HG03095 (cell line): ENCODE measurements around the gene IGDCC3.

Source experiments
- ATAC-seq: cut with Tn5 transposase; IDR thresholded peaks from one replicate; pipeline ENCODE4 v1.9.1; 2021; ENCODE audit warnings: moderate library complexity; ENCODE audit not compliant: unreplicated experiment

Gene IGDCC3

GRCh38 chr15:65329984-65330735 lies 47.6 kb downstream of the IGDCC3 start:
- ATAC-seq: no peak

- ATAC-seq: no peak
Measured at GRCh38 chr15:65329288-65329983, 48.4 kb downstream of the IGDCC3 start.

- ATAC-seq: no peak
Measured at GRCh38 chr15:65328506-65329287, 49.1 kb downstream of the IGDCC3 start.

GRCh38 chr15:65327651-65328393 lies 50.0 kb downstream of the IGDCC3 start:
- no peak for ATAC-seq

GRCh38 chr15:65326818-65327217 lies 51.0 kb downstream of the IGDCC3 start:
- no peak for ATAC-seq

- ATAC-seq: no peak
Measured at GRCh38 chr15:65326117-65326526, 51.7 kb downstream of the IGDCC3 start.

GRCh38 chr15:65323071-65323511 lies 54.7 kb downstream of the IGDCC3 start:
- ATAC-seq: no peak

- ATAC-seq: peak; percentile 52
Measured at GRCh38 chr15:65318870-65319356, 58.9 kb downstream of the IGDCC3 start.

- ATAC-seq: no peak
Measured at GRCh38 chr15:65312400-65312916, 65.3 kb downstream of the IGDCC3 start.

- no peak for ATAC-seq
Measured at GRCh38 chr15:65311760-65312159, 66.0 kb downstream of the IGDCC3 start.

- ATAC-seq: no peak
Measured at GRCh38 chr15:65310431-65311137, 67.2 kb downstream of the IGDCC3 start.

GRCh38 chr15:65309882-65310418 lies 67.9 kb downstream of the IGDCC3 start:
- ATAC-seq: no peak

GRCh38 chr15:65307978-65308377 lies 69.8 kb downstream of the IGDCC3 start:
- no peak for ATAC-seq

GRCh38 chr15:65306551-65306950 lies 71.3 kb downstream of the IGDCC3 start:
- no peak for ATAC-seq

- no peak for ATAC-seq
Measured at GRCh38 chr15:65305776-65306175, 72.0 kb downstream of the IGDCC3 start.

- peak; percentile 28 for ATAC-seq
Measured at GRCh38 chr15:65305150-65305758, 72.5 kb downstream of the IGDCC3 start.

GRCh38 chr15:65304381-65305149 lies 73.2 kb downstream of the IGDCC3 start, which contains the start of gene RNU5B-1:
TSS of gene RNU5B-1 (plus strand) at chr15:65304677.
- ATAC-seq: peak; percentile 59

GRCh38 chr15:65303687-65304380 lies 74.0 kb downstream of the IGDCC3 start:
- ATAC-seq: peak; percentile 6
